Measurements from ENCODE around the gene CHSY1. TPM values are rescaled to one million over a fixed set of nuclear protein-coding genes. Genes with fewer than 3 reads are reported as not detected.
A peak's percentile ranks its signal among the peaks of the same experiment; 100 is the strongest.

CHSY1 gene
- total RNA-seq, 1 donor from 2014 or later = 39.7 TPM

- Mint-ChIP-seq H3K9me3 (ENCODE audit: unreplicated experiment) (no peaks in the 10 kb centered on the region), H3K4me3 (ENCODE audit: unreplicated experiment) (no peak overlapping the region), H3K27me3 (ENCODE audit: unreplicated experiment) (no peaks in the 10 kb centered on the region), H3K4me1 (ENCODE audit: unreplicated experiment) (peaks cover 28% of the 10 kb centered on the region), H3K36me3 (ENCODE audit: unreplicated experiment) (no peaks in the 10 kb centered on the region), H3K27ac (ENCODE audit: unreplicated experiment) (no peak overlapping the region)
- TF ChIP-seq, protein P1, sequence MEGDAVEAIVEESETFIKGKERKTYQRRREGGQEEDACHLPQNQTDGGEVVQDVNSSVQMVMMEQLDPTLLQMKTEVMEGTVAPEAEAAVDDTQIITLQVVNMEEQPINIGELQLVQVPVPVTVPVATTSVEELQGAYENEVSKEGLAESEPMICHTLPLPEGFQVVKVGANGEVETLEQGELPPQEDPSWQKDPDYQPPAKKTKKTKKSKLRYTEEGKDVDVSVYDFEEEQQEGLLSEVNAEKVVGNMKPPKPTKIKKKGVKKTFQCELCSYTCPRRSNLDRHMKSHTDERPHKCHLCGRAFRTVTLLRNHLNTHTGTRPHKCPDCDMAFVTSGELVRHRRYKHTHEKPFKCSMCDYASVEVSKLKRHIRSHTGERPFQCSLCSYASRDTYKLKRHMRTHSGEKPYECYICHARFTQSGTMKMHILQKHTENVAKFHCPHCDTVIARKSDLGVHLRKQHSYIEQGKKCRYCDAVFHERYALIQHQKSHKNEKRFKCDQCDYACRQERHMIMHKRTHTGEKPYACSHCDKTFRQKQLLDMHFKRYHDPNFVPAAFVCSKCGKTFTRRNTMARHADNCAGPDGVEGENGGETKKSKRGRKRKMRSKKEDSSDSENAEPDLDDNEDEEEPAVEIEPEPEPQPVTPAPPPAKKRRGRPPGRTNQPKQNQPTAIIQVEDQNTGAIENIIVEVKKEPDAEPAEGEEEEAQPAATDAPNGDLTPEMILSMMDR (IDR thresholded peaks at IDR 0.05) = no peak
- DNase-seq (ENCODE audit: extremely low spot score, unreplicated experiment) = no peak
Measured at GRCh38 chr15:101153801-101154656, 97.8 kb downstream of the CHSY1 start.

DNA sequence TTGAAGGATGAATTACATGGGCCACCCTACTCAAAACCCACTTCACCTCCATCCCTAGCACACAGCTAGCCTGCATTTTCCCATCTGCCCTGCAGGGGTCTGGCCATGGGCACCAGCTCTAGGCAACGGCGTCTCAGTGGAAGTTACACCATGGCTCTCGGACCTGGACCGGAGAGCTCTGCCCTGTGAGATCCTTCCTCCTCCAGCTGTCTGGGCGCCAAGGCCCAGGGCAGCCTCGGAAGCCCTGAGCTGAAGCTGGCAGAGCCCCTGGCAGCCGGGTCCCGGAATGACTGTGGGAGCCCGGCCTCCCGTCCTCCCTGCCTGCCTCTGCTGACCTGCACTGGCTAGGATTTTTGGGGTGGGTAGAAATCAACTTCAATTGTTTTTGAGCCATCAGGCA is 98.9 kb downstream of the CHSY1 start:
- TF ChIP-seq, protein P1 (IDR thresholded peaks at IDR 0.05) = peak; percentile 27

GRCh38 chr15:101151288-101151687 is 100.6 kb downstream of the CHSY1 start:
- TF ChIP-seq, protein P1 (IDR thresholded peaks at IDR 0.05) = no peak
- Mint-ChIP-seq H3K4me3 (ENCODE audit: unreplicated experiment) (no peak overlapping the region), H3K27ac (ENCODE audit: unreplicated experiment) (no peak overlapping the region), H3K36me3 (ENCODE audit: unreplicated experiment) (no peaks in the 10 kb centered on the region), H3K9me3 (ENCODE audit: unreplicated experiment) (no peaks in the 10 kb centered on the region), H3K27me3 (ENCODE audit: unreplicated experiment) (no peaks in the 10 kb centered on the region), H3K4me1 (ENCODE audit: unreplicated experiment) (peaks cover 6% of the 10 kb centered on the region)
- DNase-seq (ENCODE audit: extremely low spot score, unreplicated experiment) = no peak

More for the DNA sequence above, 98.9 kb downstream of the CHSY1 start:
- H3K9me3 Mint-ChIP-seq (ENCODE audit: unreplicated experiment) = no peaks in the 10 kb centered on the region
- H3K4me3 Mint-ChIP-seq (ENCODE audit: unreplicated experiment) = no peak overlapping the region
- no peaks in the 10 kb centered on the region for H3K27me3 Mint-ChIP-seq (ENCODE audit: unreplicated experiment)
- H3K4me1 Mint-ChIP-seq (ENCODE audit: unreplicated experiment) = peaks cover 18% of the 10 kb centered on the region
- no peaks in the 10 kb centered on the region for H3K36me3 Mint-ChIP-seq (ENCODE audit: unreplicated experiment)
- H3K27ac Mint-ChIP-seq (ENCODE audit: unreplicated experiment) = no peak overlapping the region
- DNase-seq (ENCODE audit: extremely low spot score, unreplicated experiment) = no peak

GRCh38 chr15:101150723-101151040 is 101.2 kb downstream of the CHSY1 start:
- H3K4me3 Mint-ChIP-seq (ENCODE audit: unreplicated experiment) = no peak overlapping the region
- no peaks in the 10 kb centered on the region for H3K9me3 Mint-ChIP-seq (ENCODE audit: unreplicated experiment)
- no peak overlapping the region for H3K27ac Mint-ChIP-seq (ENCODE audit: unreplicated experiment)
- H3K36me3 Mint-ChIP-seq (ENCODE audit: unreplicated experiment) = no peaks in the 10 kb centered on the region
- no peak for DNase-seq (ENCODE audit: extremely low spot score, unreplicated experiment)
- no peaks in the 10 kb centered on the region for H3K27me3 Mint-ChIP-seq (ENCODE audit: unreplicated experiment)
- TF ChIP-seq, protein P1 (IDR thresholded peaks at IDR 0.05) = no peak
- peaks cover 4% of the 10 kb centered on the region for H3K4me1 Mint-ChIP-seq (ENCODE audit: unreplicated experiment)

DNA sequence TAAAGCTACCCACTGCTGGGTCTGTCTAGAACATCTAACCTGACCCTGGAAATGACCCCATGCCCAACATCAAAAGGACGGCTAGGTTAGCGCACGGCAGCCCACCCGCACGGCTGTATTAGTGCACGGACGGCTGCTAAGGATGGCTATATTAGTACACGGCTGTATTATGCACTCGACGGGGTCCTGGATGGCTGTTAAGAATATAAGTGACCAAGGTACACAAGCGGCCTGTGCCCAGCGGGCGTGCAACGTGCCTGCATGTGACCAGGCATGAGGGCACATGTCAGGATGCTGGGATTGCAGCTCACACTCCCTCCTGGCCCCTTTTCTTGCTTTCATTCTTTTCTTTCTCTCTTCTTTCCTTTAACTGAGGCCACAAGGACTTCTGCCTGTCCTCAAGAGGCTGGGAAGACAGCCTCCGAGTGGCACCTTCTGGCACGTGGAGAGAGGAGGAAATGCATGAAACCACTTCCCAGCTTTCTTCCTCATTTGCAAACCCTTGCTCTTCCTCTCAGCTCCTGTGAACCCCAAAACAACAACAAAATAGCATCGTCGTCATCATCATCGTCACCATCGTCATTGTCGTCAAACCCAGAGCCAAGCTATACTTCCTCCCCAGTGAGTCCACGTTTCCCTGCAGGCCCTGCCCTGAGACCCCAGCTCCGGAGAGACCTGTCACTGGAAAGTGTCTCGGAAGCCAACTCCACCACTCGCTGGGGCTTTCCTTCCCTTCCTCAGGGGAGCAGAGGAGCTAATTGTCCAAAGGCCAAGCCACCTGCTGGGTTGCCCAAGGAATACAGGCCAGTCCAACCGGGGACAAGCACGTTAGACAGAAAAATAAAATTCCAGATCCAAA is 101.8 kb downstream of the CHSY1 start:
- H3K27me3 Mint-ChIP-seq (ENCODE audit: unreplicated experiment) = no peaks in the 10 kb centered on the region
- DNase-seq (ENCODE audit: extremely low spot score, unreplicated experiment) = no peak
- TF ChIP-seq, protein P1 (IDR thresholded peaks at IDR 0.05) = no peak
- no peaks in the 10 kb centered on the region for H3K36me3 Mint-ChIP-seq (ENCODE audit: unreplicated experiment)
- H3K4me1 Mint-ChIP-seq (ENCODE audit: unreplicated experiment) = peaks cover 4% of the 10 kb centered on the region
- H3K4me3 Mint-ChIP-seq (ENCODE audit: unreplicated experiment) = no peak overlapping the region
- H3K9me3 Mint-ChIP-seq (ENCODE audit: unreplicated experiment) = no peaks in the 10 kb centered on the region
- no peak overlapping the region for H3K27ac Mint-ChIP-seq (ENCODE audit: unreplicated experiment)
